Adrenal gland (tissue), 5 donors: ENCODE measurements around the gene DSCAML1.

Source experiments
- CTCF ChIP-seq, 6 experiments: fragments of 450-650 bp in 4 of 6; fragments of 200-600 bp in 2 of 6; sonication (generic) in 1 of 6; IDR thresholded peaks; 1 replicate in 5 of 6; 2 replicates in 1 of 6; pipeline versions ENCODE4 v1.5.1 to v1.8.0; 2016 to 2021; ENCODE audit warnings: antibody characterized with exemption in 6 of 6, mild to moderate bottlenecking in 2 of 6, moderate library complexity in 1 of 6
- POLR2A ChIP-seq, 2 donors: fragments of 450-650 bp; IDR thresholded peaks; one replicate each; pipeline ENCODE4 v1.6.1; 2017; ENCODE audit warnings: antibody characterized with exemption in 2 of 2, mild to moderate bottlenecking in 2 of 2, moderate library complexity in 1 of 2
- donor health status: DM: no; HTN: no; CAD: no.

GRCh38 chr11:117633976-117634755 is 162.8 kb downstream of the DSCAML1 start:
- TF ChIP-seq CTCF (IDR thresholded peaks at IDR 0.05) (no peak), POLR2A (IDR thresholded peaks at IDR 0.05) (no peak)
